ENCODE measurements around the gene APOC1.

- TF ChIP-seq CTCF (IDR thresholded peaks at IDR 0.05) (no peak), POLR2A (IDR thresholded peaks at IDR 0.05) (no peak)
These were observed 34.9 kb upstream of the APOC1 start for GRCh38 chr19:44879309-44880065.
